Lower lobe of right lung (tissue), 2 donors: Measurements from ENCODE around the gene ICE1. TPM values are rescaled to one million over a fixed set of nuclear protein-coding genes. Genes with fewer than 3 reads are reported as not detected.
"Not testable (repeated sequence)": the region's sequence is repeated elsewhere in the genome, so short reads cannot be mapped to it uniquely, and the experiment has no call there.

Experiments used
- ATAC-seq, 2 donors: fragments of 200-7000 bp; cut with Tn5 transposase; one replicate each; pipeline ENCODE4 v1.9.1; 2020 to 2022; ENCODE audit warnings: mild to moderate bottlenecking in 2 of 2, moderate library complexity in 2 of 2
- DNase-seq: peaks from one replicate; pipeline ENCODE4 v3.0.0-alpha.2; 2020
- H3K27ac ChIP-seq: fragments of 200-600 bp; one replicate; pipeline ENCODE4 v1.8.0; 2022
- H3K27me3 ChIP-seq: fragments of 200-600 bp; one replicate; pipeline ENCODE4 v1.8.0; 2022; ENCODE audit warnings: low read depth
- H3K36me3 ChIP-seq: fragments of 200-600 bp; one replicate; pipeline ENCODE4 v1.8.0; 2022; ENCODE audit warnings: mild to moderate bottlenecking
- H3K4me1 ChIP-seq: fragments of 200-600 bp; one replicate; pipeline ENCODE4 v1.8.0; 2022
- H3K4me3 ChIP-seq: fragments of 200-600 bp; one replicate; pipeline ENCODE4 v1.8.0; 2022; ENCODE audit warnings: mild to moderate bottlenecking
- H3K9me3 ChIP-seq: fragments of 200-600 bp; one replicate; pipeline ENCODE4 v1.8.0; 2022
- intact Hi-C: fragments of 100-400 bp; cut with DNase I; formaldehyde crosslinking; loops from one replicate; pipeline ENCODE4 v1.11.0; 2022
- total RNA-seq: library from RNA; stranded (reverse); fragmentation: NEBNext Ultra II Directional; extraction: Animal tissue kit (Norgen Biotek cat#: 25700); gene quantifications from one replicate; pipeline ENCODE4 v1.2.1, GENCODE V29; 2021
- TF ChIP-seq, protein P1 (sequence below): fragments of 200-600 bp; IDR thresholded peaks from one replicate; pipeline ENCODE4 v1.8.0; 2022; ENCODE audit warnings: antibody characterized with exemption, mild to moderate bottlenecking
- donor health status: DM: no; HTN: yes; CAD: no; lungs with severe emphysema.

Gene ICE1
- total RNA-seq, 1 donor from 2014 or later = 28.1 TPM

DNA sequence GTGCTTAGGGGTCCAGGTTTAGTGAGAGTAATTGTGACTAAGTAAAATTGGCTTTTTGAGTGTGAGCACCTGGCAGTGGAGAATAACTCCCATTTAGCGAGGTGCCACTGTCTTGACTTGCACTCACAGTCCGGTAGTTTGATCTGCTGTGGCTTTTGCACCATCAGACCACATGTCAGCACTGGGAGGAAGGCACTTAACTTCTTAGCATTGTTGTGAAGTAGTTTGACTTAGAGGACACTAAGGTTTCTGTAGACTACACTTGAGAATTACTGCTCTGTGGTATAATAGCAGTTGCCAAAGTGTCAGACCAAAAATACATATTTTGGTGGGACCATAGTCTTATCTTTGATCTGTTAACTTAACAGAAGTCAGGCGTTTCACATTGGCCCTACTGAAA lies 63.6 kb downstream of the ICE1 start:
- Histone ChIP-seq H3K9me3 (no peaks in the 10 kb centered on the region), H3K27ac (no peak overlapping the region), H3K4me3 (no peak overlapping the region), H3K27me3 (no peaks in the 10 kb centered on the region), H3K4me1 (no peaks in the 10 kb centered on the region), H3K36me3 (peaks cover 70% of the 10 kb centered on the region)
- intact Hi-C loops = no loop called here
- no peak for ATAC-seq
- TF ChIP-seq, protein P1, sequence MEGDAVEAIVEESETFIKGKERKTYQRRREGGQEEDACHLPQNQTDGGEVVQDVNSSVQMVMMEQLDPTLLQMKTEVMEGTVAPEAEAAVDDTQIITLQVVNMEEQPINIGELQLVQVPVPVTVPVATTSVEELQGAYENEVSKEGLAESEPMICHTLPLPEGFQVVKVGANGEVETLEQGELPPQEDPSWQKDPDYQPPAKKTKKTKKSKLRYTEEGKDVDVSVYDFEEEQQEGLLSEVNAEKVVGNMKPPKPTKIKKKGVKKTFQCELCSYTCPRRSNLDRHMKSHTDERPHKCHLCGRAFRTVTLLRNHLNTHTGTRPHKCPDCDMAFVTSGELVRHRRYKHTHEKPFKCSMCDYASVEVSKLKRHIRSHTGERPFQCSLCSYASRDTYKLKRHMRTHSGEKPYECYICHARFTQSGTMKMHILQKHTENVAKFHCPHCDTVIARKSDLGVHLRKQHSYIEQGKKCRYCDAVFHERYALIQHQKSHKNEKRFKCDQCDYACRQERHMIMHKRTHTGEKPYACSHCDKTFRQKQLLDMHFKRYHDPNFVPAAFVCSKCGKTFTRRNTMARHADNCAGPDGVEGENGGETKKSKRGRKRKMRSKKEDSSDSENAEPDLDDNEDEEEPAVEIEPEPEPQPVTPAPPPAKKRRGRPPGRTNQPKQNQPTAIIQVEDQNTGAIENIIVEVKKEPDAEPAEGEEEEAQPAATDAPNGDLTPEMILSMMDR = no peak
- no peak for DNase-seq

DNA sequence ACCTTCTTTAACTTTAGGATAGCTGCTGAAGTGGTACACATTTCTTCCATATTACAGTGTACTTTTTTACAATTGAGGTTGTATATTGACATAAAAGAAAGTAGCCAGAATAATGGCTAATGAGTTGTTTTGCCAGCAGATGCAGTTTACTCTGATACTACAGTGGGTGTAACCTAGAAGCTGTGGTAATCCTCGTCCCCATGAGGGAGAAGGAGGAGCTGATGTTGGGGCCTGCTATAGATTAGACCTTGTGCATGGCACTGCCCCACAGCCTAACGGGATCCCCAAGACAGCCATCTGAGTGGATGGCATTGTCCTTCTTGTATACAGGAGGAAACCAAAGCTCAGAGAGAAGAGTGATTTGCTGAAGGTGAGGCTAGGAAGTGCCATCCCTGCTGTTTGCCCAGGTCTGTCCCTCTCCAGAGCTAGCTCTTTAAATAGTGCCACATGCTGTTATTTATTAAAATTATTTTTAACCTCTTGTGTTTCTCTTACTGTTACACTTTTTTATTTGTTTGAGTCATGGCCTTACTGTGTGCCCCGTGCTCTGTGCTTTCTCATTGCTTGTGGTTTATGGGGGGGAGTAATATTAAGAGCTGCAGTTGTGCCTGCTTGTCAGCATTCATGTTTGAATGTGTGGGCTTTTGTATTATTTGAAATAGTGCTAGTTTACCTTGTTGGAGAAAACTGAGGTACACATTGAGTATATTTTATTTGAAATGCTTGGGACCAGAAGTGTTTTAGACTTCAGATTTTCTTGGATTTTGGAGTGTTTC lies 65.3 kb downstream of the ICE1 start:
- intact Hi-C loops = no loop called here
- H3K27ac ChIP-seq = no peak overlapping the region

DNA sequence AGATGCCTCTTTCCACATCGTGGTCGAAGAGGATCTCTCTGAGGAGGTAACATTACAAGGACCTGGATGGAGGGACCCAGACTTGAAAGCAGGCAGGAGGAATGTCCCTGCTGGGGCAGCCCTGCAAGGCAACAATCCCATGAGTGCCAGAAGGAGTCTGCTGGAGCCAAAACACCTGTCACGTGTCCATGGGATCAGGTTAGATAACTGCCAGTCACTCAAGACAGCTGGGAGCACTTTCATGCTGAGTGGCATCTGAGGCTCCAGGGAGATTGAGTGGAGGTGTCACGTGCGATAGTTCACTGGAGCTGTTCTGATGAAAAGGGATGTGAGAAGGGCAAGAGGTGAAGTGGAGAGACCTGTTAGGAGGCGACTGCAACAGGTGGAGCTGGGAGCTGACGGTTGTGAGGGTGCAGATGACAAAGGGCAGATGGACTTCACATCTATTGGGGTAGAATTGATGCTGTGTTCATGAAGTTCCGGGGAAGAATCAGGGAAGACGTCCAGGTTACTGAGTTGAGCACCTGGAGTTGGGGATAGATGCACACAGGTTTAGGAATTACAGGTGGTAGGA lies 68.4 kb downstream of the ICE1 start:
- Histone ChIP-seq H3K4me1 (peaks cover 8% of the 10 kb centered on the region), H3K27me3 (no peaks in the 10 kb centered on the region), H3K27ac (no peak overlapping the region), H3K4me3 (no peak overlapping the region), H3K9me3 (no peaks in the 10 kb centered on the region), H3K36me3 (peaks cover 52% of the 10 kb centered on the region)
- TF ChIP-seq, protein P1 = no peak
- DNase-seq = no peak
- intact Hi-C loops = no loop called here
- ATAC-seq = no peak

More for the DNA sequence above, 65.3 kb downstream of the ICE1 start:
- H3K4me1 ChIP-seq = no peaks in the 10 kb centered on the region
- H3K9me3 ChIP-seq = no peaks in the 10 kb centered on the region
- DNase-seq (no peak), ATAC-seq (no peak)
- TF ChIP-seq, protein P1 = no peak
- H3K36me3 ChIP-seq = peaks cover 64% of the 10 kb centered on the region
- H3K4me3 ChIP-seq = no peak overlapping the region
- H3K27me3 ChIP-seq = no peaks in the 10 kb centered on the region

DNA sequence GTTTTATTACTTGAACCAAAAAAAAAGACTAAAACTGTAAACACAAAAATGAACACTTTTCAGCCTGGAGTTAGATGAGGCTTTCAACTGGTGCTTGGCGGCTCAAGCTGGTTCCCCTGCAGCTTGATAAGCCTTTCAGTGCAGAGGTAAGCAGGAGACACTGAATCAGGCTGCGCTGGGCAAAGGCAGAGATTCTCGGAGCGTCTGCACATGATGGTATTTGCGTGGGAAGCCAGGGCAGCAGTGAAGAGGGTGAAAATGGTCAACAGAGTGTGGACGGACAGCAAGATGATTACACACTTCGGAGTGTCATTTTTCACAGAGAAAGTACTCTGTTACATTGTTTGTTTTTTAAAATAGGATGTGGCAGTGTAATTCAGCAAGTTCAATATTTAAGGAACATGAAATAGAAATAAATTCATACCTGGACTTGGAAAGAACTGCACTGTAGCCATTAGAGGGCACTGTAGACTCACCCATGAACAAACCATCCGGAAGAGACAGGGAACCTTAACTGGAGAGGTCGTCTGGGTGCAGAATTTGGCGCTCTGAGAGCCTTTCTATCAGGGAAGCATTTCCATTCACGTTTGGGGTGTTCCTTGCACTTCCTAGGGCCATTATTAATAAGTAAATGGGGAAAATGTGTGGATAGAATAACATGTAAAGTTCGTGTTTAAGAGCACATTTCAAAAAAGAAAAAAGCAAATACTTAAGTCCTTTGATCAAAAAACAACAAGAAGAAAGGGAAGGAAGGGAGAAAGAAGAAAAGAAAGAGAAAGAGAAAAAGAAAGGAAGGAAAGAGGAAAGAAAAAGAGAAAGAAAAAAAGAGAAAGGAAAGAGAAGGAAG lies 69.8 kb downstream of the ICE1 start:
- ATAC-seq (peak; percentile 37 to 42), DNase-seq (no peak)
- TF ChIP-seq, protein P1 = peak; percentile 56
- Histone ChIP-seq H3K36me3 (peaks cover 37% of the 10 kb centered on the region), H3K4me1 (peaks cover 13% of the 10 kb centered on the region), H3K4me3 (no peak overlapping the region), H3K27ac (no peak overlapping the region), H3K9me3 (no peaks in the 10 kb centered on the region), H3K27me3 (no peaks in the 10 kb centered on the region)
- intact Hi-C loops = no loop called here

DNA sequence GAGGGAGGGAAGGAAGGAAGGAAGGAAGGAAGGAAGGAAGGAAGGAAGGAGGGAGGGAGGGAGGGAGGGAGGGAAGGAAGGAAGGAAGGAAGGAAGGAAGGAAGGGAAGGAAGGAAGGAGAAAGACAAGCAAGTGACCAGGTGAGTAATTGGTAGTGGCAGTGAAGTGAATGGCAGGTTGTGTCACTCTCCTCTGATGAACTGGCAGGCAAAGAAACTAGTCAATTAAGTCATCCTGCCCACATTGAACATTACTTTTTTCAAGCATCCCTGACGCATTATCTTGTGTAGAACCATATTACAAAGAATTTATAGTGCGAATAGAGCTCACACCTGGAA lies 70.4 kb downstream of the ICE1 start:
- H3K27me3 ChIP-seq, DNase-seq, H3K27ac ChIP-seq, H3K9me3 ChIP-seq, ATAC-seq, H3K4me3 ChIP-seq, intact Hi-C loops: not testable (repeated sequence)
- peaks cover 13% of the 10 kb centered on the region for H3K4me1 ChIP-seq
- H3K36me3 ChIP-seq = peaks cover 31% of the 10 kb centered on the region
